H9 (cell line): ENCODE data around the gene KSR1. TPM values are rescaled to one million over a fixed set of nuclear protein-coding genes. Genes with fewer than 3 reads are reported as not detected.
A peak's percentile ranks its signal among the peaks of the same experiment; 100 is the strongest.
"Not testable (repeated sequence)": the region's sequence is repeated elsewhere in the genome, so short reads cannot be mapped to it uniquely, and the experiment has no call there.

Experiments
- DNase-seq: peaks from one replicate; pipeline ENCODE4 v3.0.0-alpha.2; 2017
- H2AFZ ChIP-seq: one replicate; pipeline ENCODE4 v1.6.1; 2013; ENCODE audit warnings: mild to moderate bottlenecking, low read length, control low read depth, moderate library complexity
- H2AK5ac ChIP-seq: 2 replicates; pipeline ENCODE4 v1.6.1; 2013; ENCODE audit warnings: low read length, control low read depth, mixed read lengths; ENCODE audit not compliant: insufficient read length
- H2BK120ac ChIP-seq: one replicate; pipeline ENCODE4 v1.6.1; 2013; ENCODE audit warnings: low read depth, mild to moderate bottlenecking, low read length, control low read depth, inconsistent platforms; ENCODE audit not compliant: poor library complexity, severe bottlenecking
- H2BK12ac ChIP-seq: 2 replicates; pipeline ENCODE4 v1.6.1; 2013; ENCODE audit warnings: low read length, control low read depth, mixed read lengths, low read depth; ENCODE audit not compliant: insufficient read length
- H2BK15ac ChIP-seq: 2 replicates; pipeline ENCODE4 v1.6.1; 2013; ENCODE audit warnings: low read depth, low read length, control low read depth
- H2BK20ac ChIP-seq: one replicate; pipeline ENCODE4 v1.6.1; 2013; ENCODE audit warnings: low read depth, mild to moderate bottlenecking, low read length, control low read depth, inconsistent platforms; ENCODE audit not compliant: poor library complexity, severe bottlenecking
- H2BK5ac ChIP-seq: 2 replicates; pipeline ENCODE4 v1.6.1; 2013; ENCODE audit warnings: low read length, control low read depth, mixed read lengths; ENCODE audit not compliant: insufficient read length
- H3K14ac ChIP-seq: 2 replicates; pipeline ENCODE4 v1.6.1; 2013; ENCODE audit warnings: low read length, control low read depth; ENCODE audit not compliant: insufficient read depth
- H3K18ac ChIP-seq: 2 replicates; pipeline ENCODE4 v1.6.1; 2013; ENCODE audit warnings: low read depth, mild to moderate bottlenecking, mixed read lengths, low read length, control low read depth; ENCODE audit not compliant: insufficient read length
- H3K23ac ChIP-seq: 2 replicates; pipeline ENCODE4 v1.6.1; 2013; ENCODE audit warnings: low read length, control low read depth, mixed read lengths, low read depth; ENCODE audit not compliant: insufficient read length
- H3K23me2 ChIP-seq: 2 replicates; pipeline ENCODE4 v1.6.1; 2013; ENCODE audit warnings: low read depth, mild to moderate bottlenecking, mixed read lengths, low read length, control low read depth; ENCODE audit not compliant: insufficient read length, poor library complexity, severe bottlenecking
- H3K27ac ChIP-seq: 2 replicates; pipeline ENCODE4 v1.5.1; 2013; ENCODE audit warnings: low read length, control low read depth, mixed read lengths, low read depth; ENCODE audit not compliant: insufficient read length
- H3K27me3 ChIP-seq: 2 replicates; pipeline ENCODE4 v1.6.1; 2013; ENCODE audit warnings: low read length, control low read depth, inconsistent platforms; ENCODE audit not compliant: insufficient read depth
- H3K4ac ChIP-seq: 2 replicates; pipeline ENCODE4 v1.6.1; 2013; ENCODE audit warnings: low read depth, mild to moderate bottlenecking, control low read depth, inconsistent platforms, low read length, moderate library complexity
- H3K4me1 ChIP-seq: 2 replicates; pipeline ENCODE4 v1.6.1; 2013; ENCODE audit warnings: low read length, control low read depth, inconsistent platforms; ENCODE audit not compliant: insufficient read depth
- H3K4me2 ChIP-seq: 2 replicates; pipeline ENCODE4 v1.6.1; 2013; ENCODE audit warnings: low read length, control low read depth, mixed read lengths; ENCODE audit not compliant: insufficient read length, insufficient read depth
- H3K56ac ChIP-seq: 2 replicates; pipeline ENCODE4 v1.6.1; 2013; ENCODE audit warnings: low read depth, mild to moderate bottlenecking, mixed read lengths, low read length, control low read depth; ENCODE audit not compliant: insufficient read length
- H3K79me1 ChIP-seq: 2 replicates; pipeline ENCODE4 v1.6.1; 2013; ENCODE audit warnings: low read depth, mild to moderate bottlenecking, moderate library complexity, low read length, control low read depth, inconsistent platforms; ENCODE audit not compliant: insufficient read depth, poor library complexity, severe bottlenecking
- H3K79me2 ChIP-seq: 2 replicates; pipeline ENCODE4 v1.6.1; 2013; ENCODE audit warnings: low read length, control low read depth, inconsistent platforms; ENCODE audit not compliant: insufficient read depth
- H3K9ac ChIP-seq: 2 replicates; pipeline ENCODE4 v1.6.1; 2013; ENCODE audit warnings: low read length, control low read depth, mixed read lengths; ENCODE audit not compliant: insufficient read length; ENCODE audit errors: extremely low read depth
- H3K9me3 ChIP-seq: one replicate; pipeline ENCODE4 v1.6.1; 2013; ENCODE audit warnings: low read depth, low read length, inconsistent platforms; ENCODE audit not compliant: control insufficient read depth
- H3T11ph ChIP-seq: one replicate; pipeline ENCODE4 v1.6.1; 2013; ENCODE audit warnings: mild to moderate bottlenecking, low read length, control low read depth, inconsistent platforms
- H4K20me1 ChIP-seq: one replicate; pipeline ENCODE4 v1.6.1; 2013; ENCODE audit not compliant: control insufficient read depth, insufficient read length, insufficient read depth
- H4K5ac ChIP-seq: 2 replicates; pipeline ENCODE4 v1.6.1; 2013; ENCODE audit warnings: low read depth, mild to moderate bottlenecking, mixed read lengths, low read length, control low read depth; ENCODE audit not compliant: insufficient read length
- H4K8ac ChIP-seq: replicated peaks from 2 replicates; pipeline ENCODE4 v1.6.1; 2013; ENCODE audit warnings: low read length, control low read depth, mixed read lengths, low read depth; ENCODE audit not compliant: insufficient read length
- H4K91ac ChIP-seq: 2 replicates; pipeline ENCODE4 v1.6.1; 2013; ENCODE audit warnings: low read depth, mild to moderate bottlenecking, moderate library complexity, mixed read lengths, low read length, control low read depth; ENCODE audit not compliant: insufficient read length
- H3K27ac Mint-ChIP-seq, 3 experiments: 2 replicates in 2 of 3; 3 replicates in 1 of 3; pipeline ENCODE4 v1.8.0; 2020 to 2021; ENCODE audit warnings: mixed read lengths in 3 of 3, mild to moderate bottlenecking in 1 of 3, moderate library complexity in 1 of 3
- H3K27me3 Mint-ChIP-seq: 2 replicates; pipeline ENCODE4 v1.8.0; 2021; ENCODE audit warnings: low read depth, mild to moderate bottlenecking, moderate library complexity, mixed read lengths
- H3K36me3 Mint-ChIP-seq, 3 experiments: 2 replicates in 2 of 3; 3 replicates in 1 of 3; pipeline ENCODE4 v1.8.0; 2020 to 2021; ENCODE audit warnings: low read depth in 3 of 3, mixed read lengths in 3 of 3; ENCODE audit not compliant: insufficient read depth in 1 of 3
- H3K4me1 Mint-ChIP-seq, 2 experiments: 2 replicates each; pipeline ENCODE4 v1.8.0; 2020; ENCODE audit warnings: mixed read lengths in 2 of 2
- H3K4me3 Mint-ChIP-seq, 2 experiments: 2 replicates in 1 of 2; 3 replicates in 1 of 2; pipeline ENCODE4 v1.8.0; 2020 to 2021; ENCODE audit warnings: mild to moderate bottlenecking in 2 of 2, mixed read lengths in 2 of 2, moderate library complexity in 1 of 2
- H3K9me3 Mint-ChIP-seq, 2 experiments: 2 replicates in 1 of 2; 3 replicates in 1 of 2; pipeline ENCODE4 v1.8.0; 2020; ENCODE audit warnings: mild to moderate bottlenecking in 2 of 2, mixed read lengths in 2 of 2, moderate library complexity in 1 of 2
- WGBS: extraction: QIAGEN DNeasy Blood & Tissue Kit; methylation state at CpG from one replicate; pipeline ENCODE4 v1.1.7; 2013; ENCODE audit warnings: missing lambda C conversion rate, low lambda C conversion rate, mixed read lengths; ENCODE audit not compliant: insufficient read length; ENCODE audit errors: extremely low coverage; 5-methylcytosine and 5-hydroxymethylcytosine counted together
- total RNA-seq: library from RNA; stranded (reverse); gene quantifications from 2 replicates; pipeline ENCODE4 v1.2.1, GENCODE V29; 2021
- TF ChIP-seq, protein P1 (sequence below): fragments of 200-600 bp; sonication (generic); conservative IDR thresholded peaks from 3 replicates; pipeline ENCODE4 v1.8.0; 2021; ENCODE audit warnings: antibody characterized with exemption, mild to moderate bottlenecking

Gene KSR1
- total RNA-seq, 1 experiment from 2014 or later = 44.9 TPM

DNA sequence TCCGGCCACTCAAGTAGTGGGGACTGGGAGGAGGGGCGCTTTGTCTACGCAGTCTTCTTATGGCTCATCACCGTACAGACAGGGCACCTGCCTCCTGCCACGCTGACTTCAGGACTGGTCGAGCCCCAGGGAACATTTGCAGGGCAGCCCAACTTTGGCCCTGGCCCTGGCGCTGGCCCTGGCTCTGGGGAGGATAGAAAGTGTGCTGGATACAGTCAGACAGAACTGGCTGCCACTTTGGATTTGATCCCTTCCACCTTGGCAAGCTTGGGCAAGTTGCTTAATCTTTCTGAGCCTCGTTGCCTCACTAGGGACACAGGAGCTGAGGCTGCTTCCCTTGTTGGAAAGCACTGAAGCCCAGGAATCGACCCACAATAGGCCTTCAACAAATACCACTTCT is 188.3 kb downstream of the KSR1 start:
- no CpG with 5 or more reads among the region's 9 CpGs for WGBS
- peak overlapping the region in 1 of 3 experiments; percentile 79; a peak in 1 of 7 replicates for H3K27ac Mint-ChIP-seq

DNA sequence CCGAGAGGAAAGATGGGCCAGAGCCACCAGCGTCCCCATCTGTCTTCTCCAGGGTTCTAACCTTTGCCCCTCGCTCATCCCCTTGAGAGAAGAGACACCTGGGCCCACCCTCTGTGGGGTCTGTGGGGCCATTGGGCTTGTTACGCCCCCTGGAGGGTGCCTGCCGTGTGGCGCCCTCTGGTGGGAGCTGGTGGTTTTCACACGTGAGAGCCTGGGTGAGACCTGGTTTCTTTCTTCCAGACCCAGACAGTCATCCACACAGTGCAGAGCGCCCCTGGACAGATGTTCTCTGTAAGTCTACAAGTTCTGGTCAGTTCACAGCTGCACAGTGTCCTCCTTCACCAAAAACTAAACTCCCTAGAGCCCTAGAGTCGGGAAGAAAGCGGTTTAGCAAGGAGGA is 189.4 kb downstream of the KSR1 start:
- H3K4me1 Mint-ChIP-seq = peaks cover 4 to 18% of the 10 kb centered on the region in 2 experiments; a peak in 3 of 4 replicates
- H3K4me3 Mint-ChIP-seq, H3K56ac ChIP-seq, H3K79me2 ChIP-seq, H3K18ac ChIP-seq, H3K4ac ChIP-seq, H3K27ac Mint-ChIP-seq, H2BK12ac ChIP-seq, H3K23me2 ChIP-seq, H3K27ac ChIP-seq, H3K4me2 ChIP-seq, H3K27me3 Mint-ChIP-seq, H3T11ph ChIP-seq, H3K23ac ChIP-seq, H4K5ac ChIP-seq, H3K9ac ChIP-seq, H2BK15ac ChIP-seq, H2BK5ac ChIP-seq, H4K91ac ChIP-seq, H2BK20ac ChIP-seq, H3K9me3 ChIP-seq, H3K79me1 ChIP-seq, DNase-seq, H2BK120ac ChIP-seq, H3K14ac ChIP-seq, H3K4me1 ChIP-seq, H4K20me1 ChIP-seq, H3K27me3 ChIP-seq, H3K36me3 Mint-ChIP-seq, H2AK5ac ChIP-seq, H3K9me3 Mint-ChIP-seq, H2AFZ ChIP-seq, H4K8ac ChIP-seq: not testable (repeated sequence)
- WGBS = no CpG with 5 or more reads among the region's 10 CpGs

More for the DNA sequence above, 188.3 kb downstream of the KSR1 start:
- Histone ChIP-seq H2AK5ac (no peak overlapping the region), H3K79me1 (no peaks in the 10 kb centered on the region), H3K79me2 (no peaks in the 10 kb centered on the region), H3K4ac (no peak overlapping the region), H3K9ac (no peak overlapping the region), H4K8ac (no peak overlapping the region), H3K23ac (no peak overlapping the region), H2BK15ac (no peak overlapping the region), H2BK12ac (no peak overlapping the region), H2AFZ (no peak overlapping the region), H3K9me3 (no peaks in the 10 kb centered on the region), H2BK120ac (no peak overlapping the region), H2BK20ac (no peak overlapping the region), H3T11ph (no peak overlapping the region), H4K91ac (no peak overlapping the region), H2BK5ac (no peak overlapping the region), H3K23me2 (no peaks in the 10 kb centered on the region), H4K20me1 (no peaks in the 10 kb centered on the region), H3K27me3 (no peaks in the 10 kb centered on the region), H3K4me1 (no peaks in the 10 kb centered on the region), H4K5ac (no peak overlapping the region), H3K4me2 (no peak overlapping the region), H3K27ac (no peak overlapping the region), H3K56ac (no peak overlapping the region), H3K18ac (no peak overlapping the region), H3K14ac (no peak overlapping the region)
- H3K27me3 Mint-ChIP-seq = no peaks in the 10 kb centered on the region; the same call in 1 of the 2 replicates
- no peak for DNase-seq
- no peaks in the 10 kb centered on the region for H3K9me3 Mint-ChIP-seq
- H3K36me3 Mint-ChIP-seq = no peaks in the 10 kb centered on the region; a peak in 2 of 7 replicates
- peaks cover 9 to 18% of the 10 kb centered on the region in 2 experiments for H3K4me1 Mint-ChIP-seq
- TF ChIP-seq, protein P1, sequence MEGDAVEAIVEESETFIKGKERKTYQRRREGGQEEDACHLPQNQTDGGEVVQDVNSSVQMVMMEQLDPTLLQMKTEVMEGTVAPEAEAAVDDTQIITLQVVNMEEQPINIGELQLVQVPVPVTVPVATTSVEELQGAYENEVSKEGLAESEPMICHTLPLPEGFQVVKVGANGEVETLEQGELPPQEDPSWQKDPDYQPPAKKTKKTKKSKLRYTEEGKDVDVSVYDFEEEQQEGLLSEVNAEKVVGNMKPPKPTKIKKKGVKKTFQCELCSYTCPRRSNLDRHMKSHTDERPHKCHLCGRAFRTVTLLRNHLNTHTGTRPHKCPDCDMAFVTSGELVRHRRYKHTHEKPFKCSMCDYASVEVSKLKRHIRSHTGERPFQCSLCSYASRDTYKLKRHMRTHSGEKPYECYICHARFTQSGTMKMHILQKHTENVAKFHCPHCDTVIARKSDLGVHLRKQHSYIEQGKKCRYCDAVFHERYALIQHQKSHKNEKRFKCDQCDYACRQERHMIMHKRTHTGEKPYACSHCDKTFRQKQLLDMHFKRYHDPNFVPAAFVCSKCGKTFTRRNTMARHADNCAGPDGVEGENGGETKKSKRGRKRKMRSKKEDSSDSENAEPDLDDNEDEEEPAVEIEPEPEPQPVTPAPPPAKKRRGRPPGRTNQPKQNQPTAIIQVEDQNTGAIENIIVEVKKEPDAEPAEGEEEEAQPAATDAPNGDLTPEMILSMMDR = no peak
- no peak overlapping the region for H3K4me3 Mint-ChIP-seq
